Dermis microvascular lymphatic vessel endothelial cell (primary cell): ENCODE measurements around the gene SCN3A. TPM values are rescaled to one million over a fixed set of nuclear protein-coding genes. Genes with fewer than 3 reads are reported as not detected.

Experiments used
- DNase-seq, 2 donors: peaks; one replicate each; pipeline versions ENCODE4 v3.0.0 to v3.0.0-alpha.2; 2010; ENCODE audit warnings: low read depth in 2 of 2
- total RNA-seq: library from RNA; depleted of rRNA; stranded (reverse); fragments of >200 nt; gene quantifications from 2 replicates; pipeline ENCODE4 v1.2.1, GENCODE V29; 2014

The SCN3A gene
- total RNA-seq, 1 donor from 2014 or later = 1.2 TPM

DNA sequence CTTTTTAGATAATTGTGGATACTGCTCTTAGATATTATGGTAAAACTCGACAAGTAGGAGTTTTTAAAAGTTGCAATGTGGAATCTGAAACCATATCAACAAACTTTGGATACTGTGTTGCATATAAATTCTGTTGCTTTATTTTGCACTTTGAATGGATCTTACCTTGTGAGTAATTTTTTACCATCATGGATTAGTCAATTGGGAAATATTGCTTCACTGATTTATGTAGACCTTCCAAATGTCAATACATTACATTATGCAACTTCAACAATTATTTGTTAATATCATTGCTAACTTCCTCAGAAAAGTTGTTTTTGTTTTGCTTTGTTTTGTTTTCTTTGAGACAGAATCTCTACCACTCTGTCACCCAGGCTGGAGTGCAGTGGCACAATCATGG, 146.5 kb downstream of the SCN3A start:
- no peak for DNase-seq

DNA sequence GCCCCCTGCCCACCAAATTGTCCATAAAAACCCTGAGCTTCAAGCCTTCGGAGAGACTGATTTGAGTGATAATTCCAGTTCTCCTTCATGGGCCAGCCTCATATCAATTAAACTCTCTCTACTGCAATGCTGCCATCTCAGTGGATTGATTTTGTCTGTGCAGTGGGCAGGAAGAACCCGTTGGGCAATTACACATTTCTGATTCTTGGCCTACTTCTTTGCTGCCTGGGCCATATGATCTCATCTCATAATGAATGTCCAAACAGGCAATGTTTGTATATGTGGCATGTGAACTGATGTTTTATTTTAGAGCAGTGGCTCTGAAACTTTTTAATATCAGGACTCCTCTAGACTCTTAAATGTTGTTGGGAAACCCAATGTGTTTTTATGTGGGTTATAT, 147.3 kb downstream of the SCN3A start:
- DNase-seq = no peak

DNA sequence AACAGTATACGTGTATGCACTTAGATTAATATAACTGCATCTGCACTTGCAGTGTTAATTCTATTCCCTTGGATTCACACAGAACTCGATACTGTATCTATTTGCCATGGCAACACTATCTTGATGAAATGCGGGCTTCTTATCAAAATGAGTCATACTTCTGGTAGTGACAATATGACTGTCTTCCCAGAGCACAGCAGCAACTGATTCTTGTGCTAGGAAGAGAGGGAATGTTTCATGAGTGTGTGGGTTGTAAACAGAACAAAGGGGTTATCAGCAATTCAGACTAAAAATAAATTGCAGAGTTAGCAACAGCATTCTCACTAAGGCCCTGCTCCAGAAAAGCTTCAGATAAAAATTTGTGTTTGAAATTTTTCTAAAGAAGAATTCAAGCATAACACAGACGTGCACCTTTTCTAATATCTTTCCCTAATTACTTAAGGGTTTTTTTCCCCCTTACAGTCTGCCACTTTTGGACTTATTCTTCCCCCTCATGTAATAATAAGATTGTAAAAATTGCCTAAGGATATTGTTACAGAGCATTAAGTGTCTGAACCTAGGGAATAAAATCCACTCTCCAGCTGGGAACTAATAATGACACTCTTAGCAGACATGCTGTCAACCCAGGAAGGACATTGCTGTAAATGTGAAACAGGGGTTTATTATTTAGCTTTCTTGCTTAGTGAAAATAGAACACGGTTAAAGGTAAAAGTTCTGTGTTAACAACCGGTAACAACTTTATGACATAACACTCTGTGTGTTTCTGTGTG, 148.6 kb downstream of the SCN3A start:
- DNase-seq = peak in 1 of 2 donors; percentile 8

DNA sequence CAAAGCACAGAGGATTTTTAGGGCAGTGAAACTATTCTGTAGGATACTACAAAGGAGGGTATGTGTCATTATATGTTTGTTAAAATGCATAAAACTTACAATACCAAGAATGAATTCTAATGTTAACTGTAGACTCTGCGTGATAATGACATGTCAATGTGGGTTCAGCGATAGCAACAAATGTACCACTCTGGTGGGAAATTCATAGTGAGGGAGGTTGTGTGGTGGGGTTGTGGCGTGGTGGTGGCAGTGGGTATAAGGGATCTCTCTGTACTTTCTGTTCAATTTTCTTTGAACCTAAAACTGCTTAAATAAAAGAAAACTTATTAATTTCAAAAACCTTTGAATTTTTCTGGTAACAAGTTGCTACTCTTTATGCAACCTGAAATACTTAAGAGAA, 149.2 kb downstream of the SCN3A start:
- no peak for DNase-seq

DNA sequence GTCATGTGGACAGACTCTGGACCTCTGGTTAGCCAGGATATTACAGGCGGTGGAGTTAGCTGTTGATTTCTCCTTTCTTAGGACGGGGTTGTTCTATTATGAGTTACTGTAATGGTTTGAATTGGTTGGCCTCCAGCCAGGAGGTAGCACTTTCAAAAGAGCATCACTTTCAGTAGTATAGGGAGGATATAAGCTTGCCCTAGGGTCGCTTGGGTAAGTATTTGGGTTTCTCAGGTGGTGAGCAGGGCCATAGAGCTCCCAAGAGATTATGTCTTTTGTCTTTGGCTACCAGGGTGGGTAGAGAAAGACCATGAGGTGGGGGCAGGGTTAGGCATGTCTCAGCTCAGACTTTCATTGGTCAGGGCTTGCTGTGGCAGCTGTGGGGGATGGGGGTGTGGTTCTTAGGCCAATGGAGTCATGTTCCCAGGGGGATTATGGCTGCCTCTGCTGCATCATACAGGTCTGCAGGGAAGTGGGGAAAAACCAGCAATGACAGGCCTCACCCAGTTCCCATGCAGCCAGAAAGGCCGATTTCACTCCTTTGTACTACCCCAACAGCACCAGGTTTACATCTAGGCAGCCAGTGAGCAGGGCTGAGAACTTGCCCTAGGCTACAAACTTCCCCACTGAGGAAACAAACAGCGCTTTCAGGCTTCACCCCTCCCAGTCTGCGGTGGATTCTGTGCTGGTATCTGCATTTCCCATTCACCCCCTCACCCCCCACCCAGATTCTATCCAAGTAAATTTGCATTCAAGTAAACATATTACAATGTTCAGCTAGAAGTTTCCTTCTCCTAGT, 159.1 kb downstream of the SCN3A start:
- no peak for DNase-seq

Other genes starting within 250 kb of the SCN3A start
- gene SLC38A11, start 248.5 kb downstream of the SCN3A start, total RNA-seq = not detected in 2 replicates
- under 0.01 TPM in 2 replicates for gene SCN2A, start 35.4 kb upstream of the SCN3A start, total RNA-seq